Measurements from ENCODE around the gene ACTL7B. TPM values are rescaled to one million over a fixed set of nuclear protein-coding genes. Genes with fewer than 3 reads are reported as not detected.
A peak's percentile ranks its signal among the peaks of the same experiment; 100 is the strongest.
"Not testable (repeated sequence)": the region's sequence is repeated elsewhere in the genome, so short reads cannot be mapped to it uniquely, and the experiment has no call there.

The ACTL7B gene
- total RNA-seq, 2 donors from 2014 or later, result 0.12 to 0.31 TPM

- Mint-ChIP-seq H3K36me3 (ENCODE audit: low read depth) (no peaks in the 10 kb centered on the region), H3K4me1 (peaks cover 6% of the 10 kb centered on the region), H3K4me3 (no peak overlapping the region), H3K27ac (no peak overlapping the region), H3K27me3 (peaks cover 19% of the 10 kb centered on the region)
- DNase-seq (no peak), ATAC-seq (no peak)
- no peaks in the 10 kb centered on the region for H3K9me3 ChIP-seq (ENCODE audit: control insufficient read depth, low read length, poor library complexity, severe bottlenecking)
Observed at GRCh38 chr9:108845947-108846346, 9.8 kb downstream of the ACTL7B start.

GRCh38 chr9:108845507-108845906 lies 10.3 kb downstream of the ACTL7B start:
- DNase-seq, result no peak
- no peaks in the 10 kb centered on the region for H3K9me3 ChIP-seq (ENCODE audit: control insufficient read depth, low read length, poor library complexity, severe bottlenecking)
- no peak overlapping the region for H3K27ac Mint-ChIP-seq
- H3K36me3 Mint-ChIP-seq (ENCODE audit: low read depth), result no peaks in the 10 kb centered on the region
- H3K4me1 Mint-ChIP-seq, result peaks cover 6% of the 10 kb centered on the region
- no peak overlapping the region for H3K4me3 Mint-ChIP-seq
- no peak for ATAC-seq
- H3K27me3 Mint-ChIP-seq, result peaks cover 19% of the 10 kb centered on the region

GRCh38 chr9:108844856-108845255 lies 10.9 kb downstream of the ACTL7B start:
- no peaks in the 10 kb centered on the region for H3K9me3 ChIP-seq (ENCODE audit: control insufficient read depth, low read length, poor library complexity, severe bottlenecking)
- H3K4me3 Mint-ChIP-seq, result no peak overlapping the region
- no peak for ATAC-seq
- no peak overlapping the region for H3K27ac Mint-ChIP-seq
- H3K27me3 Mint-ChIP-seq, result peaks cover 19% of the 10 kb centered on the region
- no peaks in the 10 kb centered on the region for H3K36me3 Mint-ChIP-seq (ENCODE audit: low read depth)
- no peak for DNase-seq
- H3K4me1 Mint-ChIP-seq, result peaks cover 6% of the 10 kb centered on the region

- Mint-ChIP-seq H3K36me3 (ENCODE audit: low read depth) (no peaks in the 10 kb centered on the region), H3K27me3 (peaks cover 19% of the 10 kb centered on the region), H3K27ac (no peak overlapping the region), H3K4me3 (no peak overlapping the region), H3K4me1 (peaks cover 6% of the 10 kb centered on the region)
- DNase-seq, result no peak
- ATAC-seq, result no peak
- no peaks in the 10 kb centered on the region for H3K9me3 ChIP-seq (ENCODE audit: control insufficient read depth, low read length, poor library complexity, severe bottlenecking)
Observed at GRCh38 chr9:108844391-108844790, 11.4 kb downstream of the ACTL7B start.

- H3K9me3 ChIP-seq (ENCODE audit: control insufficient read depth, low read length, poor library complexity, severe bottlenecking), result no peaks in the 10 kb centered on the region
- H3K36me3 Mint-ChIP-seq (ENCODE audit: low read depth), result no peaks in the 10 kb centered on the region
- DNase-seq, result no peak
- H3K27ac Mint-ChIP-seq, result peak overlapping the region; percentile 29
- ATAC-seq, result no peak
- H3K4me1 Mint-ChIP-seq, result peaks cover 6% of the 10 kb centered on the region
- H3K4me3 Mint-ChIP-seq, result peak overlapping the region; percentile 73
- H3K27me3 Mint-ChIP-seq, result peaks cover 8% of the 10 kb centered on the region
Observed at GRCh38 chr9:108842610-108843295, 13.0 kb downstream of the ACTL7B start.

- H3K27me3 Mint-ChIP-seq; DNase-seq; H3K4me3 Mint-ChIP-seq; ATAC-seq; H3K36me3 Mint-ChIP-seq (ENCODE audit: low read depth); H3K27ac Mint-ChIP-seq; H3K9me3 ChIP-seq (ENCODE audit: control insufficient read depth, low read length, poor library complexity, severe bottlenecking): not testable (repeated sequence)
- peaks cover 14% of the 10 kb centered on the region for H3K4me1 Mint-ChIP-seq
Observed at GRCh38 chr9:108839561-108839960, 16.2 kb downstream of the ACTL7B start.

GRCh38 chr9:108838017-108838416 lies 17.8 kb downstream of the ACTL7B start:
- H3K36me3 Mint-ChIP-seq (ENCODE audit: low read depth), result peaks cover 2% of the 10 kb centered on the region
- no peak overlapping the region for H3K4me3 Mint-ChIP-seq
- no peak overlapping the region for H3K27ac Mint-ChIP-seq
- DNase-seq (no peak), ATAC-seq (no peak)
- peaks cover 13% of the 10 kb centered on the region for H3K4me1 Mint-ChIP-seq
- no peaks in the 10 kb centered on the region for H3K9me3 ChIP-seq (ENCODE audit: control insufficient read depth, low read length, poor library complexity, severe bottlenecking)
- peaks cover 9% of the 10 kb centered on the region for H3K27me3 Mint-ChIP-seq

GRCh38 chr9:108837530-108837929 lies 18.3 kb downstream of the ACTL7B start:
- no peak overlapping the region for H3K4me3 Mint-ChIP-seq
- DNase-seq, result no peak
- H3K4me1 Mint-ChIP-seq, result peaks cover 9% of the 10 kb centered on the region
- H3K36me3 Mint-ChIP-seq (ENCODE audit: low read depth), result peaks cover 2% of the 10 kb centered on the region
- H3K27ac Mint-ChIP-seq, result no peak overlapping the region
- no peaks in the 10 kb centered on the region for H3K9me3 ChIP-seq (ENCODE audit: control insufficient read depth, low read length, poor library complexity, severe bottlenecking)
- H3K27me3 Mint-ChIP-seq, result peaks cover 8% of the 10 kb centered on the region
- ATAC-seq, result no peak

GRCh38 chr9:108836781-108837180 lies 19.0 kb downstream of the ACTL7B start:
- Mint-ChIP-seq H3K4me3 (no peak overlapping the region), H3K27me3 (peaks cover 5% of the 10 kb centered on the region), H3K27ac (no peak overlapping the region), H3K36me3 (ENCODE audit: low read depth) (peaks cover 2% of the 10 kb centered on the region), H3K4me1 (peaks cover 8% of the 10 kb centered on the region)
- ATAC-seq (no peak), DNase-seq (no peak)
- H3K9me3 ChIP-seq (ENCODE audit: control insufficient read depth, low read length, poor library complexity, severe bottlenecking), result no peaks in the 10 kb centered on the region

GRCh38 chr9:108836319-108836718 lies 19.5 kb downstream of the ACTL7B start:
- H3K27me3 Mint-ChIP-seq, result peaks cover 5% of the 10 kb centered on the region
- ATAC-seq (no peak), DNase-seq (no peak)
- no peaks in the 10 kb centered on the region for H3K9me3 ChIP-seq (ENCODE audit: control insufficient read depth, low read length, poor library complexity, severe bottlenecking)
- peaks cover 8% of the 10 kb centered on the region for H3K4me1 Mint-ChIP-seq
- no peak overlapping the region for H3K27ac Mint-ChIP-seq
- H3K4me3 Mint-ChIP-seq, result no peak overlapping the region
- H3K36me3 Mint-ChIP-seq (ENCODE audit: low read depth), result peaks cover 2% of the 10 kb centered on the region

- H3K9me3 ChIP-seq (ENCODE audit: control insufficient read depth, low read length, poor library complexity, severe bottlenecking), result no peaks in the 10 kb centered on the region
- no peak for ATAC-seq
- no peak for DNase-seq
- peaks cover 2% of the 10 kb centered on the region for H3K36me3 Mint-ChIP-seq (ENCODE audit: low read depth)
- H3K27ac Mint-ChIP-seq, result no peak overlapping the region
- peaks cover 8% of the 10 kb centered on the region for H3K4me1 Mint-ChIP-seq
- peaks cover 9% of the 10 kb centered on the region for H3K27me3 Mint-ChIP-seq
- H3K4me3 Mint-ChIP-seq, result no peak overlapping the region
Observed at GRCh38 chr9:108835831-108836230, 20.0 kb downstream of the ACTL7B start.

GRCh38 chr9:108834959-108835665 lies 20.7 kb downstream of the ACTL7B start:
- no peaks in the 10 kb centered on the region for H3K9me3 ChIP-seq (ENCODE audit: control insufficient read depth, low read length, poor library complexity, severe bottlenecking)
- Mint-ChIP-seq H3K27me3 (peaks cover 16% of the 10 kb centered on the region), H3K36me3 (ENCODE audit: low read depth) (peaks cover 4% of the 10 kb centered on the region), H3K27ac (no peak overlapping the region), H3K4me3 (no peak overlapping the region), H3K4me1 (peaks cover 11% of the 10 kb centered on the region)
- ATAC-seq (no peak), DNase-seq (no peak)

GRCh38 chr9:108832179-108832500 lies 23.6 kb downstream of the ACTL7B start:
- no peak overlapping the region for H3K27ac Mint-ChIP-seq
- ATAC-seq, result no peak
- peaks cover 11% of the 10 kb centered on the region for H3K4me1 Mint-ChIP-seq
- peaks cover 4% of the 10 kb centered on the region for H3K36me3 Mint-ChIP-seq (ENCODE audit: low read depth)
- DNase-seq, result no peak
- no peak overlapping the region for H3K4me3 Mint-ChIP-seq
- H3K9me3 ChIP-seq (ENCODE audit: control insufficient read depth, low read length, poor library complexity, severe bottlenecking), result no peaks in the 10 kb centered on the region
- peaks cover 26% of the 10 kb centered on the region for H3K27me3 Mint-ChIP-seq
